UCSD-AML1 (cell line): Measurements from ENCODE around the gene PODXL.
A peak's percentile ranks its signal among the peaks of the same experiment; 100 is the strongest.

Experiments
- DNase-seq: peaks from one replicate; lab custom pipeline; 2025; ENCODE audit not compliant: unreplicated experiment; lab: John Stamatoyannopoulos, UW

PODXL gene

DNA sequence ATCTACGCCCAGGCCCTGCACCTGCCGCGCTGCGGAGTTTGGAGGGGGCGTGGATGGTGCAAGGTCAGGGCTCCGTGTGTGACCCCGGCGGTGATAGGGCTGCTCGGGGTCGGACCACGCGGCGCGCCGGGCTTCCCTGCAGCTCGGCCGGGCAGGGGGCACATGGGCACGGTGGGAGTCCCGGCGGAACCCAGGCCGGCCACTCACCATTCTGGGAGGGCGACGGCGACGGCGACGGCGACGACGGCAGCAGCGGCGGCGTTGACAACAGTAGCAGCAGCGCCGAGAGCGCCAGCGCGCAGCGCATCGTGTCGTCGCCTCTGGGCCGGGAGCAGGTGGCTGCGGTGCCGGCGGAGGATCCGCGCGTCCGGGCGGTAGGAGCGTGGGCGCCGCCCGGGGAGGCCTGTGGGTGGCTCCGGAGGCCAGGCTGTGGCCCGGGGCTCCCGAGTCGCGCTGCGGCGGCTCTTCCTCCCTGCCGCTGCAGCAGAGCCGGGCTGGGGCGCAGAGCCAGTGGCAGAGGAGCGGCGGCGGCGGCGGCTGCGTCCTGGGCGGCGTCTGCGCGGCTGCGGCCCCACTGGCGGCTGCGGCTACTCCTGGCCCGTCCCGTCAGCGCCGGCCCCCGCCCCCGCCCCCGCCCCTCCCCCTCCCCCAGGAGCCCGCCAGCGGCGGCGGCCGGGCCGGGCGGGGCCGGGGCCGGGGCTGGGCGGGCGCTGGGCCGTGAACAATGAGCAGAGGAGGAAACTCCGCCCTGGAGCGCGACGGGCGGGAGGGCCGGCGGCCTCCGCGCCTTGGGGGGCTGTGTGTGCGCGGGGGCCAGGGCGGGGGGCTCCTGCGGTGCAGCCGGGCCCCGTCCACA is at the start of gene PODXL:
PODXL (minus strand) TSS at position 576 of the 856 bp plus-strand sequence; CDS start at position 307, 269 bp downstream.
- DNase-seq: peak; percentile 45

DNA sequence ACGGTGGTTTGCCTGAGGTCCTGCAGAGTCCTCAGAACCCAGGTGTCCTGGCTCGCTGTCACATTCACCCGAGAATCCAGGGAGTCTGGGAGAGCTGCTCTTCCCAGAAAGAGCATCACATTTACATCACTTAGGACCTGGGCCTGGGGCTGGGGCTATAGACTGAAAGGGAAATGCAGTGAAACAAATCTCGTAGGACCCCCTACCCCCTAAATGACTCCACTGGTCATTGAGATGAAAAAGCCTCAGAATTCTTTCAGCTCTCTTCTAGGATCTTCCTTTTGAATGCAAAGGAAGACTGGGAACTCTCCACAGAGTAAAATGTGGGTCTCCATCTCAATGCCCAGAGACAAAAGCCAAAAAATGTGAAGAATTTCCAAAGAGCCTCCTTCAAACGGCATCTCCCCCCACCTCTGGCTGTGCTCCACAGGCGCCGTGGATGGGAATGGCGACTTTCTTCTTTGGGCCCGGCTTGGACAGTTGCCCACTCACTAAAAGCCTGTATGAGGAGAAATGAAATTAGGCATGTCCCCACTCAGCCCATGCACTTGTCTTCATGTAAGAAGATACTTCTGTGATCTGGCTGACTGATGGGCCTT is 49.0 kb upstream of the PODXL start:
- DNase-seq: no peak

DNA sequence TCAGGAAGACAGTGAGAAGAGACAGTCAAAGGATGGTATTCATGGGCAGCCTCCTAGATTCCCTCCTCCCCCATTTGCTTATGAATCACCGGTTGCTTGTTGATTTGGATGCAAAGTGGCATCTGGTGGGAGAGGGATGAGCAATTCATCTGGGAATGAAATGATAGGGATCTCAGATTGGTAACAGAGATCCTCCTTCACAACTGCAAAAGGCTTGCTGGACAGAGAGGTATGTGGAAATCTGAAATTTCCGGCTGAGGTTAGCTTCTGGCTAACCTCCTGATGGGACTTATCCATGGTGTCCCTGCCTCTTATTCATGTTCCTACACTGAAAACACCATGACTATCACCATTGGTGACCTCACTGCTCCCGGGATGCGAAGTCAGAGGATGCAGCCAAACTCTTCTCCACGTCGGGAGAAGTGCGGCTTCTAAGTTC is 48.4 kb upstream of the PODXL start:
- no peak for DNase-seq

DNA sequence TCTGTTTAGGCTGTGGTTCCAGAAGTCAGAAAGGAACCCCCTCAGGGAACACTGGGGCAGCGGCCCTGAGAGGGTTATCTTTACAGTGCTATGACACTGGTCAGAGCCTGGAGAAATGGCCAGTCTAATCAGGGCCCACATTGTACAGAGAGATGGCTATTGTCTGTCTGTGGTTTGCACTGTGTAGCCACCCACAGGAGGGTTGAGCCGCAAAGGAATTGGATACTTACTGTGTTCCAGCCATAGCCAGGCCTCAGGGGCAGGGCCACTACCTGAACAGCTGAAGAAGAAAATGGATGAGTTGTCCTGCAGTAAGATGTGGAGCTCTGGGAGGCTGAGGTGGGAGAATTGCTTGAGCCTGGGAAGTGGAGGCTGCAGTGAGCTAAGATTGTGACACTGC is 47.5 kb upstream of the PODXL start:
- no peak for DNase-seq

DNA sequence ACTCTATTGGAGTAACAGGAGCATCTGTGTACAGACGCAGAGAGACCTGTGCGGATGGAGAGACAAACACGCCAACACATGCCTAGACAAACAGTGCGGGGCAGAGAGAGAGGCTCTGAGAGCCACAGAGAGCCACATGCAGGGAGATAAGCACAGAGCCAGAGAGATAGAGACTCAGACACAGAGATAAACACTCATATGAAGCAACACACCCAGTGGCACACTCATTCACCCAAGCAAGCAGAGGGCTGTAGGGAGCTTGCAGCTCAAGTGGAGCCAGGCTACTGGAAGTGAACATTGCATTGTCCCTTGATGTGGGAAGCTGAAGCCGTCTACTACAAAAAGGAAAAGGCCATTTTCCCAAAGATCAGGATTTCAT is 46.6 kb upstream of the PODXL start:
- DNase-seq: no peak

DNA sequence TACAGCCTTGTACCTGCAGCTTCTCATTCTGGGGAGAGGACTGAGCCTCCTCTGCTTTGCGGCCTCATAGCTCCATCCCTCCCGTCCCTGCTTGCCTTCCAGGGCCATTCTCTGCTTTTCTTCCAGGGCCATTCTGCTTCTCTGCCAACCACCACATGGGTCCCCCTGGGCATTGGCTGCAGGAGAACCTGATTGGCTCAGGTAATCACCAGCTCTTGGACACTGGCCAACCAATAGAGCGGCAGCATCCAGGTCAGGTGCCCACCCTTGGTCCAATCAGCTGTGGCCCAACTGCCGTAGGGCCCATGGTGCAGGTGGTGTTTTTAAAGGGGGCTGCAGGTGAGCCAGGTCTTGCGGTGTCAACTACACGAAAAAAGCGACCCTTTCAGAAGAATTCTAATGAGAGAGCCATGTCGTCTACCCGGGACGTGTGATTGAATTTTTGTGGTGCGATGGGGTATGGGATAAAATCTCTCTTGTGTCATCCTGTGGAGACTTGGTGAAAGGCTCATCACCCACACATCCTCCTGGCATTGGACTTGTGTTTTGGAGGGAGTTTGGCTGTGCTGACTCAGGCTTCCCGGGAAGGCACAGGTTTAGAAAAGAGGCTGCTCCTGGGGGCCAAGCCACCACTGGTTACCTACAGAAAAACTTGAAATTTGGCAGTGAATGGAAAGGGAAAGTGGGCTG is 46.0 kb upstream of the PODXL start:
- DNase-seq: no peak

DNA sequence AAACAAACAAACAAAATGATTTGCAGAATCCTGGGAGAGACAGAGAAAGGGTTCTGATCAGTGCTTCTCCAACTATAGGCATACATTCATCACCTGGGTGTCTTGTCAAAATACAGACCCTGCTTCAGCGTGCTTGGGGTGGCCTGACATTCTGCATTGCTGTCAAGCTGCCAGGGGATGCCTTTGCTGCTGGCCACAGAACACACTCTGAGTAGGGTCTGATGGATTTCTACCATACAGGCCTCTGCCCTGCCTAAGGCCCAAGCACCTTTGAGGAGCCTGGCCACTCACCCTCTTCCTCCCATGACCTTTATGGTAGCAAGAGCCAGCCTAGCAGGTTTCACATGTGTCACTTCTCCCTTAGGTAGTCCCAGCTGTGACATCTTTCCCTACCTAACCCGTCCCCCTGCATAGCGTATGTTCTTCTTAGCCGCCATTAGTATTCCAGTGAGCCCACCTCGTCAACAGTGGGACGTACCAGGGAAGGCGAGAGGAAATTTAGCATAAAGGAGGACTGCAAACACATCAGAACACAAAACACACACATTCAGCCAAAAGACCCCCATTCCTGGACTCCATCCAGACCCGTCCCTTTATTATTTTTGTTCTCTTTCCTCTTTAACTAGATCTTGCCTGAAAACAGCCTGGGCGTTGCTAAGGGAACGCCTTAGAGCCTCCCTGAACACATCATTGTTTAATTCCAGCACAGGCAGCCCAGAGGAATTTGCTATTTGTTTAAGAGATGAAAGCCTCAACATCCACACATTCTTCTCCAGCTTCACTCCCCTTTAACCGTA is 43.9 kb upstream of the PODXL start:
- no peak for DNase-seq

DNA sequence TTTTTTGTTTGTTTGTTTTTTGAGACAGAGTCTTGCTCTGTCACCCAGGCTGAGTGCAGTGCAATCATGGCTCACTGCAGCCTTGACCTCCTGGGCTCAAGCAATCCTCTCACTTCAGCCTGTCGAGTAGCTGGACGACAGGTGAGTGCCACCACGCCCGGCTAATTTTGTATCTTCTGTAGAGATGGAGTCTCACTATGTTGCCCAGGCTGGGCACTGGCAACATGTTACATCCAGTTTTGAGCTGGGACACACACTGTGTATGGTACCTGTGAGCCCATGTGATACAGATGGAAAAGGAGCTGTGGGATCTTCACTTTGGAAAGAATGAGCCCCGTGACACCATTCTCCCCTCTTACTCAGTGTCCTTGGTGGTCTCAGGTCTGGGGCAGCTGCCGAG is 40.4 kb upstream of the PODXL start:
- no peak for DNase-seq

DNA sequence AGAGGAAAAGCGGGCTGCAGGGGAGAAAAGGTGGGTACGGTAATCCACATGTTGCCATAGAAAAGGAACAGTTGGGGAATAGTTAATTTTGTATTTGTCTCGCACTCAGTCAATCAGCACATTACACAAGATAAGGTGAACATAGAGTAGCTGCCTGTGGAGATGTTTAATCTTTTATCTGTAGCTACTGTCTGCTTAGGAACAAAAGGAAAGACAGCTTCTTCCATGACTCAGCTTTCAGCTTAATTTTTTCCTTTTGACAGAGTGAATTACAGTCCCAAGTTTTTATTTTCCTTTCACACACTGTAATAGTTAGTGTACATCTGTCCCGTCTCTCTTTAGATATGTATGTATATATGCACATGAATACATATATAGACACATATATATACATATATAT is 39.3 kb upstream of the PODXL start:
- no peak for DNase-seq

DNA sequence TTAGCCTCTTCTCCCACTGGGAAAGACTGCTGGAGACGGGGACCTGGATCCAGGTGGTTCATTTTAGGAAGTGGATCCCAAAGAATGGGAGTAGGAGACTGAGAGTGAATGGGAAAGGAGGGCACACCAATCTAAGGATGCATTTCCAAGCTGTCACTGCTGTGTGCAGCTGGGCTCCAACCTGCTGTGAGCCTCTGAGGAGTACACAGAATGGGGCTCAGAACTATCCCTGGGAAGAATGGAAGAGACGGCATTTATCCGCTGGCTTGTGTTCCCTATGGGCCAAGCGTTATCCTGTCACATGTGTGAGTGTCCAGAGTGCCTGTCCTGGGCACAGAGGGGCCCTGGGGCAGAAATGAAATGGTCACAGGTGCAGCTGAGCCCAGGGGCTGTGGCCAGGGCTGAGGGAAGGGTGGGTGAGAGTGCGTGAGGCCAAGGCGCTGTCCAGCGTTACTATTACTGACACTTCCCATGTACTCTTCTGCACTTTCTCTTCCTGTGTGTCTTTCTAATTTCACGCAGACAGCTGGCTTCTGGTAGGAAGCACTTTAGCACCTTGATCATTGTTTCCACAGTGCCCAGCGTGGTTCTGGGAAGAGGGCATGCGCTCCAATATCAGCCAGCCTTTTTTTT is 35.4 kb upstream of the PODXL start:
- no peak for DNase-seq

DNA sequence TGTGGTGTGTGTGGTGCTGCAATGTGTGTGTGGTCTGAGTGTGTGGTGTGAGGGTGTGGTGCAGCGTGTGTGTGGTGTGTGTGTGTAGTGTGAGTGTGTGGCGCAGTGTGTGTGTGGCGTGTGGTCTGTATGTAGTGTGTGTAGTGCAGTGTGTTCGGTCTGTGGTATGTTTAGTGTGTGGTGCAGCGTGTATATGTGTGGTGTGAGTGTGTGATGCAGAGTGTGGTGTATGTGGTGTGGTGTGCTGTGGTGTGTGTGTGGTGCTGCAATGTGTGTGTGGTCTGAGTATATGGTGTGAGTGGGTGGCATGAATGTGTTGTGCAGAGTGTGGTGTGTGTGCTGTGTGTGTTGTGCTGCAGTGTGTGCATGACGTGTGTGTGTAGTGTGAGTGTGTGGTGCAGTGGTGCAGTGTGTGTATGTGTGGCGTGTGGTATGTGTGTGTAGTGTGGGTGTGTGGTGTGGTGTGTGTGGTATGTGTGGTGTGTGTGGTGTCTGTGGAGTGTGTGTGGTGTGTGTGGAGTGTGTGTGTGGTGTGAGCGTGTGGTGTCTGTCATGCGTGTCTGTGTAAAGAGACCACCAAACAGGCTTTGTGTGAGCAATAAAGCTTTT is 31.0 kb upstream of the PODXL start:
- no peak for DNase-seq

DNA sequence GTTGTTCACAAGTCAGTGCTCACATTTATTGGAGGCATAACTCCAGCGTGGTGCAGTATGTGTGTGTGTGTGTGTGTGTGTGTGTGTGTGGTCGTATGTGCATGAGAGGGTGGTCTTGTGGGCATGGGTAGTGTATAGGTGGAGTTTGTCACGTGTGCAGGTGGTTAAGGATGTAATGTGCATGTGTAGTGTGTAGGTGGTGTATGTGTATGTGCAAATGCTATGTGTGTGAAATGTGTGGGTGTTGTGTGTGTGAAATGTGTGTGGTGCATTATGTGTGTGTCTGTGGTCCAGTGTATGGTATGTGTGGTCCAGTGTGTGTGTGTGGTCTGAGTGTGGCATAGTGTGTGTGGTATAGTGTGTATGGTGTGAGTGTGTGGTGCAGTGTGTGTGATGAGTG is 30.3 kb upstream of the PODXL start:
- no peak for DNase-seq

DNA sequence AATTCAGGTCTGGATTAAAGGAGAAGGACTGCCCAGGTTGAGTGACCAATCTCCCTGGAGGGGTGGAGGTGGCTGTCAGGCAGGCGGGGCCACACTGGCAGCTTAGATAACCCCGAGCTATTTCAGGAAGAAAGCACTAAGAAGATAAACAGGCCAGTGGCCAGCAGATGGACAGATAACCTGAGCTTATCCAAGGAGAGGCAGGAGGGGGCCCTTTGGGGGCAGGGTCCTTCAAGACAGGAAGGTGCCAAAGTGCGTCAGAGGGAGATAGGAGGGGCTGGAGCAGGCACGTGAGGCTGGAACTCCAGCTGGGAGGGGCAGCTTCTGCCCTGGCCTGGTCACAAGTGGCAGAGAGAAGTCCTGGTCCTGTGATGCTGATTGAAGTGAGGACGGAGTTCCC is 29.8 kb upstream of the PODXL start:
- DNase-seq: no peak

DNA sequence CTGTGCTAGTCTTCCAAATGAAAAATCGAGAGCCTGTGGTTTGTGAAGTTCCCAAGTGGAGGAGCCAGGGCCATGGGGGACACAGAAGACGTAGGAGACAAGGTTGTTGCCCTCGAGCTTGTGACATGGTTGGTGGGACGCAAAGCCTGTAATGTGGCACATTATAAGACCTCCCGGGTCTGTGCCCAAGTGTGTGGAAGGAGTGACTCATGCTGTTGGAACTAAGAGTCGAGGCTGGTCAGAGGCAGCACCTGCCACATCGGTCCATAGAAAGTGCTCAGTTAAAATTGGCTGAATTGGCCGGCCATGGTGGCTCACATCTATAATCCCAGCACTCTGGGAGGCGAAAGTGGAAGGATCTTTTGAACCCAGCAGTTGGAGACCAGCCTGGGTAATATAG is 27.0 kb upstream of the PODXL start:
- DNase-seq: no peak

DNA sequence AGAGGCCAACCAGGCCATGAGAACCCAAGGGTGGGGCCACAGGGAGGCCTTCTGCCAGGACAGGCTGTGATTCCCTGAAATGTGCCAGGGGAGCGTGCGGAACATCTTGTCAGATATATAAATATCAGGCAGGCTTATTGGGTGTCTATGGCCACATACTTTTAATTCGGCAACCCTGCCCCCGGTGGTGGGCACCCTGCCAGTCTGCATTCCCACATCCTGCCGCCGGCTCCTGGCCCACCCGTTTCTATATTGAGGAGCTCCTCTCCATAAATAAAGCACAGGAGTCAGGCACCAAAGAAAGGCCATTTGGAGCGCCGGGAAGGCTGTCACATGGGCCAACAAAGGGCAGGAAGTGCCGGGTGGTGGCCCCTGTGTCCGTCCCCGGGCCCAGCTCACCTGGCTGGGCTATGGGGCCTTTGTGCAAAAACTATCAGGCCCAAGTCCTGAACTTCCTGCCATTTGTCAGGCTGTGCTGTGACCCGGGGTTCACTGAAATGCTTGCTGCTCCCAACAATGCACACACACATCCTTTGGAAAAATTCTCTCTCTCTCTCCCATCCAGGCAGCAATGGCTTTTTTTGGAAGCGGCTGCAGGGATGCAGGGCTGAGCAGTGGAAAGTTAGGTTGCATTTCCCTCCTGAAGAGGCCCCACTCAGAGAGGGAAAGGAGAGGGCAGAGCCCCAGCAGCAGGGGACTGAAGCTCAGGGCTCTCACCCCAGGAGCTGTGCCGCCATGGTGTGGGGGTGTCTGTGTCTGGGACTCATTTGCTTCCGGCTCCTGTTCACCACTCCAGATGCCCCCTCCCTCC is 25.0 kb upstream of the PODXL start:
- no peak for DNase-seq

DNA sequence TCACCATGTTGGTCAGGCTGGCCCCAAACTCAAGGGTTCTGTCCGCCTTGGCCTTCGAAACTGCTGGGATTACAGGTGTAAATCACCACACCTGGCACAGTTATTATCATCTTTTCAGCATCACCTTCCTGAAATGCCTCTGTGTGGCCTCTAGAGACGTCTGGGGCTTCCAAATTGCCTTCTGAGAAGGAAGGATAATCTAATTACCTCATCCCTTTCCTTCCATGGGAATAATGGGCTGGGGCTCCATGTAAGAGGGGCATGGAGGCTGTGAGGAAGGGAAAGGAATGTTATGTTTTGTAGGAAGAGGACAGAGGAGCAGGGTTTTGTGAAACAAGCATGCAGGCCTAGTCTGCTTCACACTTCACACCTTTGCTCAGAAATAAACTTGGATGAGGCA is 22.2 kb upstream of the PODXL start:
- no peak for DNase-seq

DNA sequence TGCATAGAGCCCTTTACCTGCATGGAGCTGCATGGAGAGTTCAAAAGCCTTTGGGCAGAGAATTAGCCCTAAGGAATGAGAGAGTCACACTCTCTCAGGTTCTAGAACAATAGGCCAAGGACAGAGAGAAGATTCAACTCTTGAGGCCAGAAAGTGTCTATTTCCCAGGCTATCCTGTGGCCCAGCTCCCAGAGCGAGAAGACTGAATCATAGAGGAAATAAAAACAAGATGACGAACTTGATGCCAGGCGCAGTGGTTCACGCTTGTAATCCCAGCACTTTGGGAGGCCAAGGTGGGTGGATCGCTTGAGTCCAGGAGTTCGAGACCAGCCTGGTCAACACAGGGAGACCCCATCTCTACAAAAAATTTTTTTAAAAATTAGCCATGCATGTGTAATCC is 18.3 kb upstream of the PODXL start:
- no peak for DNase-seq

DNA sequence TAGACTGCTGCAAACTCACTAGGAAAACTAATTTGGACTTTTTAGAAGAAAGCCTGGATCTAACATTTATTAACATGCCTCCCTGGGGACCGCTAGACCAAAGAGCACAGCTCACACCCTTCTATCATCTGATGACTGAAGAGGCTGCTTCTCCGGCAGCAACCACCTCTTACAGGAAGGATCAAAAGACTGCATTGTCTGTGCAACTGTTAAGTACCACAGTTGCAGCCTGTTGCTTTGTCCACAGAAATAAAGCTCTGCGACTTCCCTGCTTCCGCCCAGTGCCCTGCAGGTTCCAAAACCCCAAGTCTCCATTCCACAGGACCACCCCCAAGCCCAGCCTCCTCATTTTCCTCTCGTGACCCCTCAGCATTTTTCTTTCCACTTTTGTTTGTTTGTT is 14.0 kb upstream of the PODXL start:
- no peak for DNase-seq

DNA sequence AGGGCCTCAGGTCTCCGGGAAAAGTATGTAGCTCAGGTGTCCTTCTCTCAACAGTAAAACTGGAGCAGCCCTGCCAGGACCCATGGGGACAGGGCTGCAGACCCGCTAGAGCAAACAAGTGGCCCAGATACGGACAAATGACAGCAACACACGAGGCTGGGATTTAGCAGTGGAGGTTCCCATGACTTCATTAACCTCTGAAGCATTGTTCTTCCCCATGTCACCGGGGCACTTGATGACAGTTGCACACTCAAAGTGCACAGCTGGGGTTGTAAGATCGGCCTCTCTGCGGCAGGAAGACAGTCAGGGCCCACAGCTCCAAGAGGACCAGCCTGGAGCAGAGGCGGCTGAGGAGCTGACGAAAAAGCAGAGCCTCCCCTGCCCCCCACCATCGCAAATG is 12.5 kb upstream of the PODXL start:
- DNase-seq: no peak

DNA sequence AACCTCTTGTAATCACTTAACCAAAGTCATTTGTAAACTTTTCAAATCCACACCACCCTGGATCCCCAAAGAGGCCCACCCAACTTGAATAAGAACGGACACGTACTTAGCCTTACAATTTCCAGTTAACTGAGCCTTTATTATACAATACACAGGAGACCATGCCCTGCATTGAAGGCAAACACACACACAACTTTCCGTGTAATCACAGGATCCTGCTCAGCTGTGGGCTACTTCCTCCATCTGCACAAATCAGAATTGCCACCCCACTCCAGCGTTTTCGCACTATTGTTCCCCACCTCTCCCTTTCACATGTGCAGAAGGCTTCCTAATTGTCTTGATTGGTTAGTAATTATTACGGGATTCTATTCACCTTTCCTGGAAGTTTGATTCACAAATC is 12.1 kb upstream of the PODXL start:
- DNase-seq: no peak
